Loucy (cell line): ENCODE data around the gene JARID2.

Experiments
- CTCF ChIP-seq: fragments of 200-600 bp; sonication (generic); conservative IDR thresholded peaks from 2 replicates; pipeline ENCODE4 v1.5.1; 2014; ENCODE audit warnings: mild to moderate bottlenecking, antibody characterized with exemption, low read length
- EZH2phosphoT487 ChIP-seq: fragments of 200-600 bp; IDR thresholded peaks from 2 replicates; pipeline ENCODE4 v1.6.1; 2018; ENCODE audit warnings: antibody characterized with exemption, mild to moderate bottlenecking, moderate library complexity, borderline replicate concordance

GRCh38 chr6:15551262-15551661, 305.4 kb downstream of the JARID2 start:
- TF ChIP-seq CTCF (no peak), EZH2phosphoT487 (no peak)
